Measurements from ENCODE around the gene DNAH3. TPM values are rescaled to one million over a fixed set of nuclear protein-coding genes. Genes with fewer than 3 reads are reported as not detected.

DNAH3 gene
- total RNA-seq, 5 donors from 2014 or later (not counting 1 experiment from before 2014, with no cell fraction given): not detected

DNA sequence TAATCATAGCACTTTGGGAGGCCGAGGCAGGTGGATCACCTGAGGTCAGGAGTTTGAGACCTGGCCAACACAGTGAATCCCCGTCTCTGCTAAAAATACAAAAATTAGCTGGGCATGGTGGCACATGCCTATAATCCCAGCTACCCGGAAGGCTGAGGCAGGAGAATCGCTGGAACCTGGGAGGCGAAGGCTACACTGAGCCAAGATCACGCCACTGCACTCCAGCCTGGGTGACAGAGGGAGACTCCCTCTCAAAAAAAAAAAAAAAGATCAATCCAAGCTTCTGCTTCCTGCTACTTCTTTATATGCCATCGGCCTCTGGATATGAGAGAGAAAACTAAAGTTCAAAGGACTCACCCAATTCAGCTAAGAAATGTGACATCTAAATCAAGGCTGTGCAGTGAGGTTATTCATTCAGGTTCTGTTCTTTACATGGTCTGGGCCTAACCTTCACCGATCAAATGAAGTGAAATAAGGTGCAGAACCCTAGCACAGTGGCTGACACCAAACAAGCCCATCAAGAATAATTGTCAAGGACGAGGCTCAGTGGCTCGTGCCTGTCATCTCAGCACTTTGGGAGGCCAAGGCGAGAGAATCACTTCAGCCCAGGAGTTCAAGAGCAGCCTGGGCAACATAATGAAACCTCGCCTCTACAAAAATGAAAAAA is 35.1 kb upstream of the DNAH3 start:
- ChIA-PET CTCF (interaction anchor here (0.6 to 1.2 kb wide), 4 partner anchors 27 to 1913 kb away, joined by 3 to 6 read pairs (median 4); partner anchors contain the start of gene LDAF1 (in 1 of the 2)), POLR2A (no interaction called here)
- H3K27ac Mint-ChIP-seq: no peak overlapping the region
- peaks cover 0 to 2% of the 10 kb centered on the region in 2 donors for H3K27me3 Mint-ChIP-seq
- Histone ChIP-seq H3K27me3 (replicated peaks in 1 of 2; ENCODE audit: control insufficient read depth in 2 of 2, extremely low read depth in 1 of 2, insufficient read depth in 2 of 2, low read length in 1 of 2) (peaks cover 0 to 10% of the 10 kb centered on the region in 2 experiments), H3K9me3 (no peaks in the 10 kb centered on the region), H3K36me3 (ENCODE audit: control insufficient read depth in 2 of 2, extremely low read depth in 1 of 2, insufficient read depth in 1 of 2, low read length in 1 of 2) (peaks cover 0 to 8% of the 10 kb centered on the region in 2 donors), H3K4me1 (ENCODE audit: control insufficient read depth in 1 of 2, extremely low read depth in 1 of 2, insufficient read depth in 2 of 2, low read length in 2 of 2) (peaks cover 0 to 8% of the 10 kb centered on the region in 2 experiments), H3K27ac (ENCODE audit: low read length) (no peak overlapping the region), H3K4me3 (ENCODE audit: control insufficient read depth in 1 of 2, extremely low read depth in 1 of 2, low read length in 1 of 2) (no peak overlapping the region)
- no peak overlapping the region for H3K4me3 Mint-ChIP-seq
- H3K4me1 Mint-ChIP-seq: peaks cover 0 to 4% (median 2%) of the 10 kb centered on the region in 3 donors
- ATAC-seq (replicated peaks in 1 of 4) (no peak), DNase-seq (no peak)
- H3K9me3 Mint-ChIP-seq: peaks cover 0 to 5% (median 4%) of the 10 kb centered on the region in 3 donors
- H3K36me3 Mint-ChIP-seq: peaks cover 25% of the 10 kb centered on the region
- WGBS (ENCODE audit: insufficient coverage): 87% methylated on average over 8 of the region's 12 CpGs

GRCh38 chr16:21184834-21185233 is 34.2 kb upstream of the DNAH3 start:
- Histone ChIP-seq H3K4me3 (ENCODE audit: control insufficient read depth in 1 of 2, extremely low read depth in 1 of 2, low read length in 1 of 2) (no peak overlapping the region), H3K9me3 (no peaks in the 10 kb centered on the region), H3K4me1 (ENCODE audit: control insufficient read depth in 1 of 2, extremely low read depth in 1 of 2, insufficient read depth in 2 of 2, low read length in 2 of 2) (peaks cover 0 to 8% of the 10 kb centered on the region in 2 experiments), H3K36me3 (ENCODE audit: control insufficient read depth in 2 of 2, extremely low read depth in 1 of 2, insufficient read depth in 1 of 2, low read length in 1 of 2) (peaks cover 0 to 12% of the 10 kb centered on the region in 2 donors), H3K27me3 (replicated peaks in 1 of 2; ENCODE audit: control insufficient read depth in 2 of 2, extremely low read depth in 1 of 2, insufficient read depth in 2 of 2, low read length in 1 of 2) (peaks cover 0 to 10% of the 10 kb centered on the region in 2 experiments), H3K27ac (ENCODE audit: low read length) (no peak overlapping the region)
- CTCF ChIA-PET: no interaction called here
- Mint-ChIP-seq H3K27ac (no peak overlapping the region), H3K4me1 (peaks cover 0 to 4% (median 2%) of the 10 kb centered on the region in 3 donors), H3K4me3 (no peak overlapping the region), H3K9me3 (peaks cover 0 to under 1% (median 0%) of the 10 kb centered on the region in 3 donors), H3K36me3 (peaks cover 29% of the 10 kb centered on the region), H3K27me3 (peaks cover 0 to 2% of the 10 kb centered on the region in 2 donors)
- 62% methylated on average over 2 of the region's 3 CpGs for WGBS (ENCODE audit: insufficient coverage)
- DNase-seq: no peak
- no peak for ATAC-seq (replicated peaks in 1 of 4)
- POLR2A ChIA-PET: no interaction called here

GRCh38 chr16:21183995-21184394 is 33.3 kb upstream of the DNAH3 start:
- WGBS (ENCODE audit: insufficient coverage): 100% methylated on average over 1 of the region's 3 CpGs
- ChIA-PET POLR2A (no interaction called here), CTCF (no interaction called here)
- Mint-ChIP-seq H3K27me3 (peaks cover 0 to 2% of the 10 kb centered on the region in 2 donors), H3K4me1 (peaks cover 0 to 4% (median 2%) of the 10 kb centered on the region in 3 donors), H3K27ac (no peak overlapping the region), H3K9me3 (no peaks in the 10 kb centered on the region), H3K4me3 (no peak overlapping the region), H3K36me3 (peaks cover 38% of the 10 kb centered on the region)
- H3K4me3 ChIP-seq (ENCODE audit: control insufficient read depth in 1 of 2, extremely low read depth in 1 of 2, low read length in 1 of 2): no peak overlapping the region
- H3K4me1 ChIP-seq (ENCODE audit: control insufficient read depth in 1 of 2, extremely low read depth in 1 of 2, insufficient read depth in 2 of 2, low read length in 2 of 2): peaks cover 0 to 8% of the 10 kb centered on the region in 2 experiments
- ATAC-seq (replicated peaks in 1 of 4) (no peak), DNase-seq (no peak)
- peaks cover 0 to 6% of the 10 kb centered on the region in 2 experiments for H3K27me3 ChIP-seq (replicated peaks in 1 of 2; ENCODE audit: control insufficient read depth in 2 of 2, extremely low read depth in 1 of 2, insufficient read depth in 2 of 2, low read length in 1 of 2)
- peaks cover 4 to 19% of the 10 kb centered on the region in 2 donors for H3K36me3 ChIP-seq (ENCODE audit: control insufficient read depth in 2 of 2, extremely low read depth in 1 of 2, insufficient read depth in 1 of 2, low read length in 1 of 2)
- no peaks in the 10 kb centered on the region for H3K9me3 ChIP-seq
- H3K27ac ChIP-seq (ENCODE audit: low read length): no peak overlapping the region

GRCh38 chr16:21179983-21180365 is 29.3 kb upstream of the DNAH3 start:
- no peaks in the 10 kb centered on the region for H3K27me3 Mint-ChIP-seq
- ChIA-PET CTCF (interaction anchor here (0.6 to 0.7 kb wide), 2 partner anchors 14 kb away, joined by 4 to 5 read pairs; no protein-coding TSS in a partner anchor), POLR2A (interaction anchor here in 1 of 2 donors (0.7 kb wide), 1 partner anchor 29 kb away, joined by 3 read pairs; no protein-coding TSS in a partner anchor)
- H3K9me3 Mint-ChIP-seq: peaks cover 0 to 4% (median 3%) of the 10 kb centered on the region in 3 donors
- whole genome bisulfite sequencing (ENCODE audit: insufficient coverage): no CpG with 5 or more reads among the region's 3 CpGs
- DNase-seq: no peak
- H3K27ac ChIP-seq (ENCODE audit: low read length): no peak overlapping the region
- H3K9me3 ChIP-seq: no peaks in the 10 kb centered on the region
- H3K4me1 ChIP-seq (ENCODE audit: control insufficient read depth in 1 of 2, extremely low read depth in 1 of 2, insufficient read depth in 2 of 2, low read length in 2 of 2): no peaks in the 10 kb centered on the region
- no peaks in the 10 kb centered on the region for H3K27me3 ChIP-seq (replicated peaks in 1 of 2; ENCODE audit: control insufficient read depth in 2 of 2, extremely low read depth in 1 of 2, insufficient read depth in 2 of 2, low read length in 1 of 2)
- no peak overlapping the region for H3K27ac Mint-ChIP-seq
- H3K4me3 ChIP-seq (ENCODE audit: control insufficient read depth in 1 of 2, extremely low read depth in 1 of 2, low read length in 1 of 2): no peak overlapping the region
- H3K4me3 Mint-ChIP-seq: no peak overlapping the region
- no peaks in the 10 kb centered on the region for H3K4me1 Mint-ChIP-seq
- H3K36me3 ChIP-seq (ENCODE audit: control insufficient read depth in 2 of 2, extremely low read depth in 1 of 2, insufficient read depth in 1 of 2, low read length in 1 of 2): peaks cover 4 to 24% of the 10 kb centered on the region in 2 donors
- H3K36me3 Mint-ChIP-seq: peaks cover 61% of the 10 kb centered on the region
- ATAC-seq (replicated peaks in 1 of 4): no peak

DNA sequence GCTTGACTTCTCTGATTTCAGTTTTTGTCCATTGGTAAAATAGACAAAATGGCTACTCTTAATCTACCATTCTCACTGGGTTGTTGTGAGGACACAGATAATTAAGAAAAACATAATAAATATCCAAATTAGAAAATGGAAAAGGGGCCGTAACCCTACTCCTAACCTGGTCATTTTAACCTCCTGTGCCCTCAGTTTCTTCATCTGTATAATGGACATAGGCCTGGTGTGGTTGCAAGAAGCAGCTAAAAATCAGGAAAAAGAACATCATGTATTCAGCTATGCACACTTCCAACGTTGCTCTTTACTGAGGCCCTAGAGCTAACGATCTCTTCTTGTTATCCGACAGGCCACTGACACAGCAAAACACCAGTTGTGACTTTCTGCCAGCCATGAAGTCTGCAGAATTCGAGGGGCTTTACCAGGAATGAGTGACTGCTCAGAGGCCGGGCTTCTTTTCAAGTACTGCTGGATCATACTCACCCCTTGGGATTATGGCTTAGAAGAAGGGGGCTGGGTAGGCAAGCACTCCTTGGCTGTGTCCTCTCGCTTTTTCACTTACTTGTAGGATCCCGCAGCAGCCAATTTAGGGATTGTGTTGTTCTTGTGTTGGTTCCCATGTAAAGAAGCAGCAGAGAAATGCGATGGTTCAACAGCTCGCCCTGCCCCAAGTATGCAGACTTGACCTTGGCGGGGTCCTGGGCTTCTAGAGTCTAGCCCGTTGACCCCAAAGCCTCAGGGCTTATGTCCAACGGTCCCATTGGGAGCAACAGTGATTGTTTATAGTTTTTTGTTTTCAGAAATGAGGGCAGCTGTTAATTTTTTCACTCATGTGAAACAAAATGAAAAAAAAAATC is 28.7 kb upstream of the DNAH3 start:
- peaks cover 0 to 4% (median 3%) of the 10 kb centered on the region in 3 donors for H3K9me3 Mint-ChIP-seq
- H3K27ac Mint-ChIP-seq: no peak overlapping the region
- peaks cover 4 to 24% of the 10 kb centered on the region in 2 donors for H3K36me3 ChIP-seq (ENCODE audit: control insufficient read depth in 2 of 2, extremely low read depth in 1 of 2, insufficient read depth in 1 of 2, low read length in 1 of 2)
- no peak overlapping the region for H3K4me3 ChIP-seq (ENCODE audit: control insufficient read depth in 1 of 2, extremely low read depth in 1 of 2, low read length in 1 of 2)
- H3K27me3 Mint-ChIP-seq: no peaks in the 10 kb centered on the region
- no peaks in the 10 kb centered on the region for H3K9me3 ChIP-seq
- H3K27me3 ChIP-seq (replicated peaks in 1 of 2; ENCODE audit: control insufficient read depth in 2 of 2, extremely low read depth in 1 of 2, insufficient read depth in 2 of 2, low read length in 1 of 2): no peaks in the 10 kb centered on the region
- DNase-seq (no peak), ATAC-seq (replicated peaks in 1 of 4) (no peak)
- no peak overlapping the region for H3K4me3 Mint-ChIP-seq
- ChIA-PET POLR2A (interaction anchor here in 1 of 2 donors (0.7 kb wide), 1 partner anchor 28 kb away, joined by 3 read pairs; no protein-coding TSS in a partner anchor), CTCF (interaction anchor here (0.6 to 0.7 kb wide), 2 partner anchors 13 to 15 kb away, joined by 4 to 5 read pairs; no protein-coding TSS in a partner anchor)
- no peak overlapping the region for H3K27ac ChIP-seq (ENCODE audit: low read length)
- H3K4me1 ChIP-seq (ENCODE audit: control insufficient read depth in 1 of 2, extremely low read depth in 1 of 2, insufficient read depth in 2 of 2, low read length in 2 of 2): no peaks in the 10 kb centered on the region
- no peaks in the 10 kb centered on the region for H3K4me1 Mint-ChIP-seq
- whole genome bisulfite sequencing (ENCODE audit: insufficient coverage): 95% methylated on average over 8 of the region's 13 CpGs
- peaks cover 67% of the 10 kb centered on the region for H3K36me3 Mint-ChIP-seq

- no peak overlapping the region for H3K27ac ChIP-seq (ENCODE audit: low read length)
- H3K27me3 ChIP-seq (replicated peaks in 1 of 2; ENCODE audit: control insufficient read depth in 2 of 2, extremely low read depth in 1 of 2, insufficient read depth in 2 of 2, low read length in 1 of 2): no peaks in the 10 kb centered on the region
- H3K27me3 Mint-ChIP-seq: no peaks in the 10 kb centered on the region
- H3K9me3 ChIP-seq: no peaks in the 10 kb centered on the region
- no CpG with 5 or more reads among the region's 1 CpG for WGBS (ENCODE audit: insufficient coverage)
- peaks cover 64% of the 10 kb centered on the region for H3K36me3 Mint-ChIP-seq
- ATAC-seq (replicated peaks in 1 of 4) (no peak), DNase-seq (no peak)
- no peaks in the 10 kb centered on the region for H3K4me1 Mint-ChIP-seq
- H3K4me3 ChIP-seq (ENCODE audit: control insufficient read depth in 1 of 2, extremely low read depth in 1 of 2, low read length in 1 of 2): no peak overlapping the region
- peaks cover 10 to 25% of the 10 kb centered on the region in 2 donors for H3K36me3 ChIP-seq (ENCODE audit: control insufficient read depth in 2 of 2, extremely low read depth in 1 of 2, insufficient read depth in 1 of 2, low read length in 1 of 2)
- no peaks in the 10 kb centered on the region for H3K4me1 ChIP-seq (ENCODE audit: control insufficient read depth in 1 of 2, extremely low read depth in 1 of 2, insufficient read depth in 2 of 2, low read length in 2 of 2)
- H3K27ac Mint-ChIP-seq: no peak overlapping the region
- peaks cover 0 to 4% (median 3%) of the 10 kb centered on the region in 3 donors for H3K9me3 Mint-ChIP-seq
- no peak overlapping the region for H3K4me3 Mint-ChIP-seq
- CTCF ChIA-PET: no interaction called here
- POLR2A ChIA-PET: no interaction called here
Observed at GRCh38 chr16:21175397-21175796, 24.8 kb upstream of the DNAH3 start.
